Prostate gland (tissue), 2 donors: Measurements from ENCODE around the gene CSDE1. TPM values are rescaled to one million over a fixed set of nuclear protein-coding genes. Genes with fewer than 3 reads are reported as not detected.

Experiments
- DNase-seq: peaks from one replicate; pipeline ENCODE4 v3.0.0-alpha.2; 2019; ENCODE audit warnings: low spot score
- H3K27ac ChIP-seq, 2 donors: fragments of 200-600 bp; sonication (generic); 2 replicates each; pipeline ENCODE4 v1.5.1; 2017 to 2019
- H3K27me3 ChIP-seq: fragments of 200-600 bp; sonication (generic); replicated peaks from 2 replicates; pipeline ENCODE4 v1.5.1; 2019; ENCODE audit not compliant: insufficient read depth
- H3K36me3 ChIP-seq, 2 donors: fragments of 200-600 bp; sonication (generic); 1 replicate in 1 of 2; 2 replicates in 1 of 2; pipeline versions ENCODE4 v1.5.1 to v1.8.1; 2017 to 2019
- H3K4me1 ChIP-seq: fragments of 200-600 bp; sonication (generic); replicated peaks from 2 replicates; pipeline ENCODE4 v1.5.1; 2019
- H3K4me3 ChIP-seq, 2 donors: fragments of 200-600 bp; sonication (generic); 2 replicates each; pipeline ENCODE4 v1.5.1; 2017 to 2019
- H3K9me3 ChIP-seq: fragments of 200-600 bp; sonication (generic); 2 replicates; pipeline ENCODE4 v1.5.1; 2017
- POLR2A ChIP-seq: fragments of 450-650 bp; IDR thresholded peaks from one replicate; pipeline ENCODE4 v1.6.1; 2016; ENCODE audit warnings: antibody characterized with exemption, mild to moderate bottlenecking
- POLR2AphosphoS5 ChIP-seq: sonication (generic); formaldehyde crosslinking; IDR thresholded peaks from one replicate; pipeline ENCODE4 v1.6.1; 2017; ENCODE audit warnings: antibody characterized with exemption
- WGBS: methylation state at CpG from one replicate; pipeline ENCODE4 v1.1.5; 2018; 5-methylcytosine and 5-hydroxymethylcytosine counted together
- intact Hi-C: fragments of 100-400 bp; cut with DNase I; formaldehyde crosslinking; loops from one replicate; pipeline ENCODE4 v1.14.2; 2022
- total RNA-seq, 2 donors: library from RNA; depleted of rRNA; stranded (reverse); fragments of >200 nt; gene quantifications; one replicate each; pipeline ENCODE4 v1.1.0, GENCODE V29; 2016
- TF ChIP-seq, protein P1 (sequence below), 4 experiments: fragments of 200-600 bp in 2 of 4; fragments of 450-650 bp in 2 of 4; sonication (generic) in 2 of 4; IDR thresholded peaks; 1 replicate in 3 of 4; 2 replicates in 1 of 4; pipeline ENCODE4 v1.5.1; 2016 to 2019; ENCODE audit warnings: antibody characterized with exemption in 4 of 4, mild to moderate bottlenecking in 2 of 4, moderate library complexity in 2 of 4

CSDE1 gene
- total RNA-seq, 2 donors from 2014 or later: 458 to 889 TPM

DNA sequence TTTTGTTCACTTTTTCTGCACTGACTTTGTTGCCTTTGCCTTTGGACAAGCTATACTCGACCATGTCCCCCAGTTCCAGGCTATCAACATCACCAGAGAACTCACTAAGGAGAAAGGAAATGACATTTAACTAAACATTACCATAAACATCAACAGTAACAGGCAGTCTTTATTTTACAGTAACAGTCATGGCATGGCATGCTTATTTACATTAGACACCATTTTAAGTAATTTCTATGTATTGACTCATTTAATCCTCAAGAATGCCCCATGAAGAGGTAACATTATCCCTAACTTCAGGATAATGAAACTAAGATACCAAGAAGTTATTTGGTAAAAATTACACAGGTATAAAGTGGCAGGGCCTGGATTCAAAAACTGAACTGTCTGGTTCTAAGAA, 32.6 kb downstream of the CSDE1 start:
- H3K36me3 ChIP-seq: peaks cover 5 to 18% of the 10 kb centered on the region in 2 donors
- H3K27ac ChIP-seq: no peak overlapping the region
- no peaks in the 10 kb centered on the region for H3K9me3 ChIP-seq
- intact Hi-C loops: no loop called here
- H3K27me3 ChIP-seq: no peaks in the 10 kb centered on the region
- WGBS: 76% methylated on average over 1 of the region's 1 CpG
- DNase-seq: no peak
- H3K4me3 ChIP-seq: no peak overlapping the region
- TF ChIP-seq, protein P1, sequence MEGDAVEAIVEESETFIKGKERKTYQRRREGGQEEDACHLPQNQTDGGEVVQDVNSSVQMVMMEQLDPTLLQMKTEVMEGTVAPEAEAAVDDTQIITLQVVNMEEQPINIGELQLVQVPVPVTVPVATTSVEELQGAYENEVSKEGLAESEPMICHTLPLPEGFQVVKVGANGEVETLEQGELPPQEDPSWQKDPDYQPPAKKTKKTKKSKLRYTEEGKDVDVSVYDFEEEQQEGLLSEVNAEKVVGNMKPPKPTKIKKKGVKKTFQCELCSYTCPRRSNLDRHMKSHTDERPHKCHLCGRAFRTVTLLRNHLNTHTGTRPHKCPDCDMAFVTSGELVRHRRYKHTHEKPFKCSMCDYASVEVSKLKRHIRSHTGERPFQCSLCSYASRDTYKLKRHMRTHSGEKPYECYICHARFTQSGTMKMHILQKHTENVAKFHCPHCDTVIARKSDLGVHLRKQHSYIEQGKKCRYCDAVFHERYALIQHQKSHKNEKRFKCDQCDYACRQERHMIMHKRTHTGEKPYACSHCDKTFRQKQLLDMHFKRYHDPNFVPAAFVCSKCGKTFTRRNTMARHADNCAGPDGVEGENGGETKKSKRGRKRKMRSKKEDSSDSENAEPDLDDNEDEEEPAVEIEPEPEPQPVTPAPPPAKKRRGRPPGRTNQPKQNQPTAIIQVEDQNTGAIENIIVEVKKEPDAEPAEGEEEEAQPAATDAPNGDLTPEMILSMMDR (IDR thresholded peaks at IDR 0.05): no peak
- TF ChIP-seq POLR2A (no peak), POLR2AphosphoS5 (no peak)
- no peaks in the 10 kb centered on the region for H3K4me1 ChIP-seq

DNA sequence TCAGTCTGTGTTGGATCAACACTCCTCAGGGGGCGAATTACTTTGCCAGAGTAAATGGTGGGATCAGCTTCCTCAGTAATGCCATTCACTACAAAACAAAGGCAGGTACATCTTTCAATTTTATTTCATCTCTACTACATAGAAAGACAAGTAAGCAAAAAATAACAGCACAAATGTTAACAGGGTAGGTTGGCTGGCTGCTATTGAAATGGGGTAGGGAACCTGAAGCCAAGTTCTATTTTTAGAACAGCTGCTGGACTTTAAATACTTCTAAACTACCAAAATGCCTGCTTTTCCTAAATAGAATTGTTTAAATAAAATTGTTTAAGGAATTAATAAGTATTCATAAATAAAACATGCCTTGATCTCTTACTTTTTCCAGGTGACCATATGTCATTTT, 33.9 kb downstream of the CSDE1 start:
- WGBS: 97% methylated on average over 1 of the region's 1 CpG
- peaks cover 5 to 21% of the 10 kb centered on the region in 2 donors for H3K36me3 ChIP-seq
- TF ChIP-seq POLR2AphosphoS5: no peak
- TF ChIP-seq POLR2A: no peak
- TF ChIP-seq, protein P1 (IDR thresholded peaks at IDR 0.05): no peak
- no peaks in the 10 kb centered on the region for H3K4me1 ChIP-seq
- no peaks in the 10 kb centered on the region for H3K9me3 ChIP-seq
- no peak for DNase-seq
- H3K27ac ChIP-seq: no peak overlapping the region
- H3K4me3 ChIP-seq: no peak overlapping the region
- H3K27me3 ChIP-seq: no peaks in the 10 kb centered on the region
- intact Hi-C loops: no loop called here

DNA sequence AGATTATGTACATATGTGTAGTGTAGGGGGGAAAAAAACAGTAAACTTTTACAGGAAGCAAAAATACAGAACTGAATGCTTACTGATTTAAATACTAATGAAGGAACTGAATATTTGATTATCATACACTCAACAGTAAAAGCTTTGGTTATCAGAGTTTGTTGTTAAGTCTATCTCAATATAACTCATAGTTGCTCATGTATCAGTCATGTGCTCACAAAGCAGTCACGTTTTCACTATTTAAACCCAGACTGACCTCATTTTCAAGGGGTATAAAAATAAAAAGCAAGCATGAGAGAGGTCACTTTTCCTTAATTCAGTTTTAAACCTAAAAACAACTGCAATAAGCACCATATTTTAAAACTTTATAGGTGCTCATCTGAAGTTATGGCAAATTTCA, 34.3 kb downstream of the CSDE1 start:
- WGBS: 2% methylated on average over 1 of the region's 1 CpG
- H3K36me3 ChIP-seq: peaks cover 5 to 24% of the 10 kb centered on the region in 2 donors
- intact Hi-C loops: no loop called here

DNA sequence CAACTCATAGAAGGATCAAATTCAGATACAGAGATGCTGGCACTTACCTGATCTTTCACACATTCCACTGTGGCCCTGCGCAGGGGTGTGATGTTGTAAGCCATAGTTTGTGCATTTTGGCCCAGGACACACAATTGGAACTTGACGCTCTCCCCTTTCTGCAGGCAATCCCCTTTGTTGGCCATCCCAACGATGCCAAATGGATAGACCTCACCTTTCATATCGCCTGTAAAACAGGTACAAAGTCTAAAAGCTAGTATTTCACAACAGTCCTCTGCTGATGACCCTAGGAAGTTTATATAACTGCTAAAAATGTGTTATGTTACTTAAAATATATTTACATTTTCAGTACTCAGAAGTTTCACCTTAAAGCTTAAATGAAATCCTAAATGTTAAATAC, 37.3 kb downstream of the CSDE1 start:
- Histone ChIP-seq H3K36me3 (peaks cover 5 to 24% of the 10 kb centered on the region in 2 donors), H3K9me3 (no peaks in the 10 kb centered on the region), H3K4me1 (no peaks in the 10 kb centered on the region), H3K4me3 (no peak overlapping the region), H3K27me3 (no peaks in the 10 kb centered on the region), H3K27ac (no peak overlapping the region)
- 89% methylated on average over 4 of the region's 4 CpGs for WGBS
- no peak for DNase-seq
- intact Hi-C loops: no loop called here
- TF ChIP-seq, protein P1 (IDR thresholded peaks at IDR 0.05): no peak
- TF ChIP-seq POLR2AphosphoS5 (no peak), POLR2A (no peak)

More for the DNA sequence above, 34.3 kb downstream of the CSDE1 start:
- Histone ChIP-seq H3K27me3 (no peaks in the 10 kb centered on the region), H3K4me3 (no peak overlapping the region), H3K27ac (no peak overlapping the region), H3K4me1 (no peaks in the 10 kb centered on the region), H3K9me3 (no peaks in the 10 kb centered on the region)
- DNase-seq: no peak
- TF ChIP-seq POLR2A (no peak), POLR2AphosphoS5 (no peak)
- TF ChIP-seq, protein P1 (IDR thresholded peaks at IDR 0.05): no peak

DNA sequence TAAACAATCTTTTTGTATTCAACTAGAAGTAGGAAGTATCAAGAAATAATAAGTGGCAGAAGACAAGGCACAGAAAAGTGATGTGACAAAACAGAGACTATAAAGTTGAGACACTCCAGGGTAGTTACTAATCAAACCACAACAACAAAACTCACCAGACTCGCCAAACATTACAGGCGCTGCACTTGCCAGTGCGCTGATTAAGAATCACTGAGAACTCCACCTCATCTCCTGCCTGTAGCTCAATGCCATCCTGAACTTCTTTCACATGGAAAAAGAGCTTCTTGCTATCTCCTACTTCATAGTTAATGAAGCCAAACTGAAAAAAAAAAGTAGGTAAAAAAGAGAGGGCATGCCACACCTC, 38.4 kb downstream of the CSDE1 start:
- 82% methylated on average over 3 of the region's 3 CpGs for WGBS
- intact Hi-C loops: loop anchor here (5.0 kb wide), 1 partner anchor 38 kb away; the partner anchor contains the start of gene CSDE1
- Histone ChIP-seq H3K36me3 (peaks cover 5 to 24% of the 10 kb centered on the region in 2 donors), H3K27me3 (no peaks in the 10 kb centered on the region), H3K4me3 (no peak overlapping the region), H3K27ac (no peak overlapping the region), H3K9me3 (no peaks in the 10 kb centered on the region), H3K4me1 (no peaks in the 10 kb centered on the region)
- DNase-seq: no peak
- TF ChIP-seq POLR2A: no peak
- TF ChIP-seq, protein P1 (IDR thresholded peaks at IDR 0.05): no peak
- no peak for TF ChIP-seq POLR2AphosphoS5
